SK-N-SH (cell line): ENCODE results near the gene OR10A5. TPM values are rescaled to one million over a fixed set of nuclear protein-coding genes. Genes with fewer than 3 reads are reported as not detected.

Source experiments
- CTCF ChIA-PET: fragments of 300-600, 350-600 bp; formaldehyde crosslinking; extraction: SDS; loops from one replicate; lab custom pipeline; 2021; lab: Yijun Ruan, JAX
- POLR2A ChIA-PET: fragments of 350-600 bp; sonication (Branson Sonifier 250); formaldehyde crosslinking; extraction: SDS; loops from one replicate; lab custom pipeline; 2020; ENCODE audit warnings: antibody characterized with exemption, inconsistent platforms; lab: Yijun Ruan, JAX
- DNase-seq: peaks from one replicate; pipeline ENCODE4 v3.0.0; 2012
- H2AFZ ChIP-seq: fragments of 200-600 bp; sonication (generic); 2 replicates; pipeline ENCODE4 v1.8.1; 2016; ENCODE audit warnings: antibody characterized with exemption, mild to moderate bottlenecking, low read depth
- H3F3A ChIP-seq: fragments of 200-600 bp; sonication (generic); replicated peaks from 2 replicates; pipeline ENCODE3; 2016; ENCODE audit warnings: antibody characterized with exemption, mild to moderate bottlenecking; ENCODE audit not compliant: insufficient read depth
- H3K27ac ChIP-seq, 2 experiments: fragments of 200-500 bp in 1 of 2; fragments of 200-600 bp in 1 of 2; sonication (Bioruptor generic) in 1 of 2; sonication (generic), shearing (Covaris generic) in 1 of 2; 2 replicates each; pipeline versions ENCODE4 v1.5.1 to v1.6.1; 2014 to 2016; ENCODE audit warnings: low read depth in 2 of 2, inconsistent platforms in 1 of 2, low read length in 1 of 2, mild to moderate bottlenecking in 1 of 2, mixed read lengths in 1 of 2
- H3K27me3 ChIP-seq: fragments of 200-600 bp; sonication (generic), shearing (Covaris generic); 2 replicates; pipeline ENCODE4 v1.6.1; 2016; ENCODE audit warnings: mixed run types; ENCODE audit not compliant: insufficient read depth
- H3K36me3 ChIP-seq, 2 experiments: fragments of 200-500 bp in 1 of 2; fragments of 200-600 bp in 1 of 2; sonication (Bioruptor generic) in 1 of 2; sonication (generic) in 1 of 2; replicated peaks in 1 of 2; 2 replicates each; pipeline versions ENCODE3 to v1.5.1; 2014 to 2016; ENCODE audit warnings: low read length in 1 of 2, mild to moderate bottlenecking in 1 of 2; ENCODE audit not compliant: insufficient read depth in 2 of 2, control insufficient read depth in 1 of 2
- H3K4me1 ChIP-seq, 2 experiments: fragments of 200-500 bp in 1 of 2; fragments of 200-600 bp in 1 of 2; sonication (Bioruptor generic) in 1 of 2; sonication (generic), shearing (Covaris generic) in 1 of 2; 2 replicates each; pipeline versions ENCODE4 v1.5.1 to v1.6.1; 2014 to 2016; ENCODE audit warnings: low read depth in 1 of 2, low read length in 1 of 2, mixed run types in 1 of 2; ENCODE audit not compliant: insufficient read depth in 2 of 2, control insufficient read depth in 1 of 2
- H3K4me2 ChIP-seq: fragments of 200-600 bp; sonication (generic), shearing (Covaris generic); 2 replicates; pipeline ENCODE4 v1.6.1; 2017; ENCODE audit warnings: mixed run types
- H3K4me3 ChIP-seq, 2 experiments: fragments of 200-500 bp in 1 of 2; fragments of 200-600 bp in 1 of 2; sonication (Bioruptor generic) in 1 of 2; sonication (generic), shearing (Covaris generic) in 1 of 2; 2 replicates each; pipeline versions ENCODE4 v1.5.1 to v1.8.1; 2014 to 2016; ENCODE audit warnings: low read depth in 2 of 2, inconsistent platforms in 1 of 2, low read length in 1 of 2, mild to moderate bottlenecking in 1 of 2, mixed read lengths in 1 of 2, moderate library complexity in 1 of 2
- H3K79me2 ChIP-seq: fragments of 200-600 bp; sonication (generic); 2 replicates; pipeline ENCODE4 v1.8.1; 2017; ENCODE audit warnings: mild to moderate bottlenecking; ENCODE audit not compliant: insufficient read depth
- H3K9ac ChIP-seq: fragments of 200-600 bp; sonication (generic); 2 replicates; pipeline ENCODE4 v1.6.1; 2017; ENCODE audit warnings: mixed run types
- H3K9me2 ChIP-seq: fragments of 200-600 bp; sonication (generic); 2 replicates; pipeline ENCODE4 v1.6.1; 2017; ENCODE audit warnings: mixed run types
- H3K9me3 ChIP-seq: fragments of 200-600 bp; sonication (generic); 2 replicates; pipeline ENCODE4 v1.6.1; 2017; ENCODE audit warnings: mixed run types, mild to moderate bottlenecking, moderate library complexity
- H4K20me1 ChIP-seq: fragments of 200-600 bp; sonication (generic); 2 replicates; pipeline ENCODE4 v1.6.1; 2017; ENCODE audit warnings: mild to moderate bottlenecking, mixed run types; ENCODE audit not compliant: insufficient read depth
- CHD2 ChIP-seq: fragments of 150-350 bp; IDR thresholded peaks from 2 replicates; pipeline ENCODE4 v1.6.1; 2018; ENCODE audit warnings: low read length; ENCODE audit not compliant: partially characterized antibody
- CTCF ChIP-seq: fragments of 200-600 bp; sonication (generic); IDR thresholded peaks from 2 replicates; pipeline ENCODE4 v1.6.1; 2017; ENCODE audit warnings: antibody characterized with exemption, mild to moderate bottlenecking, moderate library complexity
- ELF1 ChIP-seq: IDR thresholded peaks from 2 replicates; pipeline ENCODE4 v1.4.0; 2012
- EP300 ChIP-seq, 2 experiments: IDR thresholded peaks; 2 replicates each; pipeline versions ENCODE4 v1.4.0 to v1.6.1; 2012; ENCODE audit warnings: borderline replicate concordance in 1 of 2, low read depth in 1 of 2, low read length in 1 of 2
- FOXJ3 ChIP-seq: sonication (generic); formaldehyde crosslinking; IDR thresholded peaks from 2 replicates; pipeline ENCODE4 v1.5.1; 2020; ENCODE audit warnings: mild to moderate bottlenecking, missing genetic modification reagents
- FOXM1 ChIP-seq: IDR thresholded peaks from 2 replicates; pipeline ENCODE4 v1.4.0; 2012; ENCODE audit warnings: low read depth, mild to moderate bottlenecking
- GABPA ChIP-seq: IDR thresholded peaks from 2 replicates; pipeline ENCODE4 v1.4.0; 2012; ENCODE audit warnings: low read depth, mild to moderate bottlenecking
- GATA2 ChIP-seq: sonication (generic); formaldehyde crosslinking; IDR thresholded peaks from 2 replicates; pipeline ENCODE4 v1.5.0; 2020; ENCODE audit warnings: mild to moderate bottlenecking, missing genetic modification reagents
- MEF2A ChIP-seq: IDR thresholded peaks from 2 replicates; pipeline ENCODE4 v1.4.0; 2012; ENCODE audit warnings: low read depth, borderline replicate concordance
- NFIC ChIP-seq: IDR thresholded peaks from 2 replicates; pipeline ENCODE4 v1.4.0; 2012; ENCODE audit warnings: borderline replicate concordance
- NRF1 ChIP-seq: IDR thresholded peaks from 2 replicates; pipeline ENCODE4 v1.6.1; 2012; ENCODE audit warnings: low read depth, mild to moderate bottlenecking, low read length
- RAD21 ChIP-seq: IDR thresholded peaks from 2 replicates; pipeline ENCODE4 v1.6.1; 2012; ENCODE audit warnings: mild to moderate bottlenecking, low read length
- RCOR1 ChIP-seq: fragments of 150-350 bp; IDR thresholded peaks from 2 replicates; pipeline ENCODE4 v1.6.1; 2017; ENCODE audit warnings: antibody characterized with exemption, low read length
- REST ChIP-seq: IDR thresholded peaks from 2 replicates; pipeline ENCODE4 v1.6.1; 2012; ENCODE audit warnings: mild to moderate bottlenecking, low read depth, low read length, moderate library complexity
- RFX5 ChIP-seq: IDR thresholded peaks from 2 replicates; pipeline ENCODE4 v1.6.1; 2012; ENCODE audit warnings: mild to moderate bottlenecking, improper control_type of control experiment, low read length
- RXRA ChIP-seq: IDR thresholded peaks from 2 replicates; pipeline ENCODE4 v1.4.0; 2012; ENCODE audit warnings: low read depth, mild to moderate bottlenecking, borderline replicate concordance
- SMC3 ChIP-seq: IDR thresholded peaks from 2 replicates; pipeline ENCODE4 v1.6.1; 2012; ENCODE audit warnings: low read depth, low read length, improper control_type of control experiment
- USF2 ChIP-seq: fragments of 150-350 bp; IDR thresholded peaks from 2 replicates; pipeline ENCODE4 v1.6.1; 2017; ENCODE audit warnings: antibody characterized with exemption, low read length, low read depth, borderline replicate concordance
- WGBS: methylation state at CpG from one replicate; pipeline ENCODE4 v1.1.6; 2017; ENCODE audit warnings: low lambda C conversion rate; 5-methylcytosine and 5-hydroxymethylcytosine counted together
- polyA plus RNA-seq, 3 experiments: library from polyadenylated mRNA; depleted of rRNA; stranded (reverse); fragments of >200 nt; gene quantifications; 2 replicates each; pipeline ENCODE4 v1.2.3, GENCODE V29; 2012

OR10A5 gene
- polyA plus RNA-seq, 1 of the 3 experiments (the other 2 are of a cell fraction) = not detected

DNA sequence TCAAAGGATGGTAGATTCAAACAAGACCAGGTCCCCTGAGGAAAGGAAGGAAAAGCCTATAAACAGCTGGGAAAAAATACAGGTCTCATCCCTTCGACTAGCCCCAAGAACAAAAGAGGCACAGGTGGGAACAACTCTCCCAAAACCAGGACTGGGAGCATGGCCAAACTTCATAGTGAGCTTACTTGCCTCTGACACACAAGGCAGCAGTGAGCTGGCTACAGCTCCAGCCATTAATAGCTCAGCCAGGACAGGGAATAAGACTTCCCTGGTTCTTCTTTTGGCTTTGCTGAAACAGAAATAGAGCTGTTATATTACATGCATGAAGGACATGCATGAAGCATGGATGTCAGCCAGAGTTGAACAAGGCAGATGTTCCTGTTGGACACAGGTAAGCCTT, 17.5 kb downstream of the OR10A5 start, which contains the start of gene OR10A2:
TSS of gene OR10A2 (plus strand) at position 97 of the 400 bp plus-strand sequence. CDS start 6,698 bp downstream, outside the sequence.
- no peaks in the 10 kb centered on the region for H4K20me1 ChIP-seq
- ChIA-PET CTCF (interaction anchor here (0.9 kb wide), 1 partner anchor 108 kb away, joined by 3 read pairs; no protein-coding TSS in a partner anchor), POLR2A (no interaction called here)
- no peaks in the 10 kb centered on the region for H3K4me1 ChIP-seq
- no peak within 1 kb of the TSS for H3K4me2 ChIP-seq
- no peak within 1 kb of the TSS for H3K4me3 ChIP-seq
- no peaks in the 10 kb centered on the region for H3K9me3 ChIP-seq
- TF ChIP-seq RFX5 (no peak), NFIC (no peak), MEF2A (no peak)
- no peak within 1 kb of the TSS for H3K9ac ChIP-seq
- 10% methylated on average over 1 of the region's 1 CpG for WGBS
- H3K79me2 ChIP-seq = no peaks in the 10 kb centered on the region
- H2AFZ ChIP-seq = no peak within 1 kb of the TSS
- no peaks in the 10 kb centered on the region for H3K36me3 ChIP-seq
- no peak within 1 kb of the TSS for H3K27ac ChIP-seq
- no peaks in the 10 kb centered on the region for H3K27me3 ChIP-seq
- no peaks in the 10 kb centered on the region for H3K9me2 ChIP-seq
- no peaks in the 10 kb centered on the region for H3F3A ChIP-seq
- DNase-seq = no peak

DNA sequence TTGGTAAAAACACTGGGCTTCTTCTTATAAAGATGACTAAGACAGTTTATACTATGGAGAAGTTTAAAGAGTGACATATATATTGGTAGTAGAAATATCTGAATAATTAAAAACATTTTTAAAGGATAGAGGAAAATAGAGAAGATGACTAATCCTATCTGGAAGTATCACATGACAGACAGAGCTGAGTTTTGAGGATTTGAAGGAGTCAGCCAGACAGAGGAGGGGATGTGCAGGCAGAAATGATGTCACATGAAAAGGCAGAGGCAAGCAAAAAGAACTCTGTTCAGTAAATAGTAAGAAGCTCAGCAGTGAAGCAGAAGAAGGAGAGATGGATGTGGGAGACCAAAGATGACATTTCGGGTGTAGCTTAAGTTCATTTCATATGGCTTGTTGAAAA, 19.0 kb downstream of the OR10A5 start:
- Histone ChIP-seq H3K4me1 (no peaks in the 10 kb centered on the region), H3K4me2 (no peak overlapping the region), H3K27me3 (no peaks in the 10 kb centered on the region), H4K20me1 (no peaks in the 10 kb centered on the region), H3F3A (no peaks in the 10 kb centered on the region), H3K36me3 (no peaks in the 10 kb centered on the region)
- ChIA-PET CTCF (interaction anchor here (0.6 to 1.0 kb wide), 3 partner anchors 52 to 843 kb away, joined by 3 read pairs; partner anchors contain the start of gene ZNF215), POLR2A (no interaction called here)
- DNase-seq = no peak
- WGBS = 0% methylated on average over 1 of the region's 1 CpG
- no peak for TF ChIP-seq SMC3
- TF ChIP-seq FOXJ3 = no peak
- no peak for TF ChIP-seq USF2
- no peak for TF ChIP-seq NRF1
- TF ChIP-seq RAD21 = no peak
- no peak for TF ChIP-seq FOXM1
- TF ChIP-seq ELF1 = no peak
- TF ChIP-seq, all 33 proteins: peak for 0
- Histone ChIP-seq H3K79me2 (no peaks in the 10 kb centered on the region), H3K9me3 (no peaks in the 10 kb centered on the region), H3K9me2 (no peaks in the 10 kb centered on the region), H2AFZ (no peak overlapping the region), H3K4me3 (no peak overlapping the region), H3K27ac (no peak overlapping the region), H3K9ac (no peak overlapping the region)

DNA sequence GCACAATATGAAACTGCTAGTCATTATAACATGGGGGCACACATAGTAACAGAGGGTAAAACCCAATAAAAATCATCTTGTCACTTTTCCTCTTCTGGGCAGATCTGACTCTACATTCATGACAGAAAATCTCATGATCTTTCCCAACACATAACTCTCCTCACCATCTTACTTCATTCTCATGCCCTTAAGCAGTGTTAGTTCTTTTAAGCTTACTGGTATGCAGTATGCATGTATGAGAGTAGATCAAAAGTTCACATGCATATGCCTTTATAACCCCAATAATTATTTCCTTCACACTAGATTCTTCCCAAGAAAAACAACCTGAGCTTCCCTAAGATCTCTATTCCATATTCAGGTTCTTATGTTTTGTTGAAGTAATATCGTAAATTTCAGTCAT, 25.8 kb downstream of the OR10A5 start:
- H3F3A ChIP-seq = no peaks in the 10 kb centered on the region
- no peaks in the 10 kb centered on the region for H3K9me2 ChIP-seq
- no peaks in the 10 kb centered on the region for H3K9me3 ChIP-seq
- H3K4me3 ChIP-seq = no peak overlapping the region
- CTCF ChIA-PET = no interaction called here
- POLR2A ChIA-PET = no interaction called here
- H3K79me2 ChIP-seq = no peaks in the 10 kb centered on the region
- WGBS = 3% methylated on average over 1 of the region's 1 CpG
- no peak overlapping the region for H3K27ac ChIP-seq
- DNase-seq = no peak
- H4K20me1 ChIP-seq = no peaks in the 10 kb centered on the region
- H3K27me3 ChIP-seq = no peaks in the 10 kb centered on the region
- H3K9ac ChIP-seq = no peak overlapping the region
- TF ChIP-seq FOXM1 (no peak), RAD21 (no peak), CHD2 (no peak), GATA2 (CRISPR knock-in tag) (no peak), RXRA (no peak), RCOR1 (no peak), GABPA (no peak), CTCF (no peak), EP300 (IDR thresholded peaks at IDR 0.05; ENCODE audit: borderline replicate concordance in 1 of 2, low read depth in 1 of 2, low read length in 1 of 2) (no peak), REST (no peak)
- TF ChIP-seq, all 33 proteins: peak for 0
- no peak overlapping the region for H3K4me2 ChIP-seq
- H3K4me1 ChIP-seq = no peaks in the 10 kb centered on the region
- no peak overlapping the region for H2AFZ ChIP-seq
- H3K36me3 ChIP-seq = no peaks in the 10 kb centered on the region
